Measurements from ENCODE around the gene KPNA6.

The KPNA6 gene

DNA sequence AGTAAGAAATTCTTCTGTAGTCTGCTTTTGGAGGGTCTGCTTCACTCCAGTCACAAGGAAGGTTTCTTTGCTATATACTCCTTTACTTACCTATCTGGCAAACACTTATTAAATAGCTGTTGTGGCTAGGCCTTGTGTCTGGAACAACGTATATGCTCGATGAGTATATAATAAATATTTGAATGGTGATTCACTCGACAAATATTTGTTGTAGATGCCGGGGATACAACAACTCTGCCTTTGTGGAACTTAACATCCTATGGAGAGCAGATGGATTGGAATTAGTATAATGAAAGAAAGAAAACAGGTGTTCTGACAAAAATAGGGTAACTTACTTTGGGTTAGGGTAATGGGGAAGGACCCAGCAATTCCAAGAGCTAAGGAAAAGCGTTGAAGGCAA is 31.1 kb downstream of the KPNA6 start:
- TF ChIP-seq SIN3A (IDR thresholded peaks at IDR 0.05; ENCODE audit: borderline replicate concordance, insufficient read depth, low read length) (no peak), FOXP2 (optimal IDR thresholded peaks at IDR 0.05; ENCODE audit: borderline replicate concordance, extremely low read depth, extremely low read length, insufficient read depth) (no peak), POLR2AphosphoS5 (IDR thresholded peaks at IDR 0.05; ENCODE audit: low read depth, low read length) (no peak), TAF1 (IDR thresholded peaks at IDR 0.05; ENCODE audit: borderline replicate concordance, insufficient read depth, low read length) (no peak)
- TF ChIP-seq, protein P1, sequence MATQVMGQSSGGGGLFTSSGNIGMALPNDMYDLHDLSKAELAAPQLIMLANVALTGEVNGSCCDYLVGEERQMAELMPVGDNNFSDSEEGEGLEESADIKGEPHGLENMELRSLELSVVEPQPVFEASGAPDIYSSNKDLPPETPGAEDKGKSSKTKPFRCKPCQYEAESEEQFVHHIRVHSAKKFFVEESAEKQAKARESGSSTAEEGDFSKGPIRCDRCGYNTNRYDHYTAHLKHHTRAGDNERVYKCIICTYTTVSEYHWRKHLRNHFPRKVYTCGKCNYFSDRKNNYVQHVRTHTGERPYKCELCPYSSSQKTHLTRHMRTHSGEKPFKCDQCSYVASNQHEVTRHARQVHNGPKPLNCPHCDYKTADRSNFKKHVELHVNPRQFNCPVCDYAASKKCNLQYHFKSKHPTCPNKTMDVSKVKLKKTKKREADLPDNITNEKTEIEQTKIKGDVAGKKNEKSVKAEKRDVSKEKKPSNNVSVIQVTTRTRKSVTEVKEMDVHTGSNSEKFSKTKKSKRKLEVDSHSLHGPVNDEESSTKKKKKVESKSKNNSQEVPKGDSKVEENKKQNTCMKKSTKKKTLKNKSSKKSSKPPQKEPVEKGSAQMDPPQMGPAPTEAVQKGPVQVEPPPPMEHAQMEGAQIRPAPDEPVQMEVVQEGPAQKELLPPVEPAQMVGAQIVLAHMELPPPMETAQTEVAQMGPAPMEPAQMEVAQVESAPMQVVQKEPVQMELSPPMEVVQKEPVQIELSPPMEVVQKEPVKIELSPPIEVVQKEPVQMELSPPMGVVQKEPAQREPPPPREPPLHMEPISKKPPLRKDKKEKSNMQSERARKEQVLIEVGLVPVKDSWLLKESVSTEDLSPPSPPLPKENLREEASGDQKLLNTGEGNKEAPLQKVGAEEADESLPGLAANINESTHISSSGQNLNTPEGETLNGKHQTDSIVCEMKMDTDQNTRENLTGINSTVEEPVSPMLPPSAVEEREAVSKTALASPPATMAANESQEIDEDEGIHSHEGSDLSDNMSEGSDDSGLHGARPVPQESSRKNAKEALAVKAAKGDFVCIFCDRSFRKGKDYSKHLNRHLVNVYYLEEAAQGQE (IDR thresholded peaks at IDR 0.05; ENCODE audit: insufficient read depth in 1 of 2, low read depth in 2 of 2, low read length in 2 of 2), result no peak

- TF ChIP-seq, protein P1 (IDR thresholded peaks at IDR 0.05; ENCODE audit: insufficient read depth in 1 of 2, low read depth in 2 of 2, low read length in 2 of 2), result no peak
- no peak for TF ChIP-seq TAF1 (IDR thresholded peaks at IDR 0.05; ENCODE audit: borderline replicate concordance, insufficient read depth, low read length)
- TF ChIP-seq FOXP2 (optimal IDR thresholded peaks at IDR 0.05; ENCODE audit: borderline replicate concordance, extremely low read depth, extremely low read length, insufficient read depth), result no peak
- TF ChIP-seq SIN3A (IDR thresholded peaks at IDR 0.05; ENCODE audit: borderline replicate concordance, insufficient read depth, low read length), result no peak
- no peak for TF ChIP-seq POLR2AphosphoS5 (IDR thresholded peaks at IDR 0.05; ENCODE audit: low read depth, low read length)
These were observed 34.8 kb downstream of the KPNA6 start for GRCh38 chr1:32142446-32143301.

GRCh38 chr1:32144033-32144432 is 36.2 kb downstream of the KPNA6 start:
- TF ChIP-seq POLR2AphosphoS5 (IDR thresholded peaks at IDR 0.05; ENCODE audit: low read depth, low read length), result no peak
- TF ChIP-seq FOXP2 (optimal IDR thresholded peaks at IDR 0.05; ENCODE audit: borderline replicate concordance, extremely low read depth, extremely low read length, insufficient read depth), result no peak
- TF ChIP-seq, protein P1 (IDR thresholded peaks at IDR 0.05; ENCODE audit: insufficient read depth in 1 of 2, low read depth in 2 of 2, low read length in 2 of 2), result no peak
- TF ChIP-seq SIN3A (IDR thresholded peaks at IDR 0.05; ENCODE audit: borderline replicate concordance, insufficient read depth, low read length), result no peak
- TF ChIP-seq TAF1 (IDR thresholded peaks at IDR 0.05; ENCODE audit: borderline replicate concordance, insufficient read depth, low read length), result no peak

DNA sequence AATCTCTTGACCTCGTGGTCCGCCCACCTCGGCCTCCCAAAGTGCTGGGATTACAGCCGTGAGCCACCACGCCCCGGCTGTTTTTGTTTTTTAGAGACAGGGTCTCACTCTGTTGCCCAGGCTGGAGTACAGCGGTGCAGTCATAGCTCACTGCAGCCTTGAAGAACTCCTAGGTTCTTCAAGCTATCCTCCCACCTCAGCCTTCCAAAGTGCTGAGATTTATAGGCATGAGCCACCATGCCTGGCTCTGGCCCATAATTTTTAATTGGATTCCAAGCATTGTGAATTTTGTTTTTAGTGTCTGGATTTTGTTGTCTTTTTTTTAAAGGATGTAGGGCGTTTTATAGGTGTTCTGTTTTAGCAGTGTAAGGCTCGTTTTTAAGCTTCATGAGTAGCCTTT is 43.0 kb downstream of the KPNA6 start:
- TF ChIP-seq POLR2AphosphoS5 (IDR thresholded peaks at IDR 0.05; ENCODE audit: low read depth, low read length) (no peak), SIN3A (IDR thresholded peaks at IDR 0.05; ENCODE audit: borderline replicate concordance, insufficient read depth, low read length) (no peak), FOXP2 (optimal IDR thresholded peaks at IDR 0.05; ENCODE audit: borderline replicate concordance, extremely low read depth, extremely low read length, insufficient read depth) (no peak), TAF1 (IDR thresholded peaks at IDR 0.05; ENCODE audit: borderline replicate concordance, insufficient read depth, low read length) (no peak)
- TF ChIP-seq, protein P1 (IDR thresholded peaks at IDR 0.05; ENCODE audit: insufficient read depth in 1 of 2, low read depth in 2 of 2, low read length in 2 of 2), result no peak

All from PFSK-1 (cell line).